ENCODE results near the gene TSKS. TPM values are rescaled to one million over a fixed set of nuclear protein-coding genes. Genes with fewer than 3 reads are reported as not detected.

Gene TSKS
- total and polyA plus RNA-seq, 2 experiments from 2014 or later = 0.31 to 2.1 TPM

DNA sequence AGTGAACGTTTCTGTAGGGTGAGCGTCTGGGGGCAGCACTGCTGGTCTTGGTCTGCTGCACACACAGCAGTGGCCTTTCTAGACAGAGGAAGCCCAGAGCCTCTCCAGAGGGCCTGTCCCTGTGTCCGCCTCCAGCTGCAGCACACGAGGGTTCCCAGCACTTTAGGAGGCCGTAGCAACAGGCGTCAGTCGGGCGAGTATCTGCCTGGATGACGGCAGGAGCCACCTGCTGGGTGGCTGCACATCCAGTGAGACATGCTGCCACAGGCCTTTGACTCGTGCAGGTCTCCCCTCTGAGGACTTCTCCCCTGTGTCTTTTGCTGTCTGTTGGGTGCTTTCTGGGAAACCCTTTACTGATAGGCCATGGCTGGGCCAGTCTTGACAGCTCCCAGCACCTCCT lies 25.8 kb upstream of the TSKS start:
- TF ChIP-seq EZH2 (IDR thresholded peaks at IDR 0.05; ENCODE audit: insufficient read depth, poor library complexity, severe bottlenecking) (no peak), EZH2phosphoT487 (IDR thresholded peaks at IDR 0.05; ENCODE audit: insufficient read depth, low read depth) (no peak)
- no peaks in the 10 kb centered on the region for H3K27me3 ChIP-seq (replicated peaks; ENCODE audit: insufficient read depth)
- in situ Hi-C loops (cut with MboI) = no loop called here
- no peak for DNase-seq
- no peak overlapping the region for H3K27ac ChIP-seq
- no peaks in the 10 kb centered on the region for H3K9me3 ChIP-seq (ENCODE audit: low read depth)
- no peak overlapping the region for H3K4me2 ChIP-seq (ENCODE audit: unreplicated experiment)
- peaks cover 53% of the 10 kb centered on the region for H3K79me2 ChIP-seq (ENCODE audit: insufficient read depth)
- WGBS, 2 experiments (ENCODE audit: low coverage in 1 of 2, low lambda C conversion rate in 2 of 2, missing lambda C conversion rate in 2 of 2) = 72 to 78% methylated on average over 10 of the region's 10 CpGs
- H3F3A ChIP-seq (ENCODE audit: insufficient read depth) = peaks cover 29% of the 10 kb centered on the region
- H2AFZ ChIP-seq = no peak overlapping the region
- H4K20me1 ChIP-seq (ENCODE audit: insufficient read depth) = no peaks in the 10 kb centered on the region
- no peak overlapping the region for H3K4me3 ChIP-seq
- H3K9ac ChIP-seq = no peak overlapping the region
- H3K36me3 ChIP-seq (ENCODE audit: low read depth) = peaks cover 17% of the 10 kb centered on the region; the same call in 1 of the 2 replicates
- peaks cover 14% of the 10 kb centered on the region for H3K4me1 ChIP-seq (ENCODE audit: insufficient read depth)
- H3K9me2 ChIP-seq (ENCODE audit: insufficient read depth) = no peaks in the 10 kb centered on the region

DNA sequence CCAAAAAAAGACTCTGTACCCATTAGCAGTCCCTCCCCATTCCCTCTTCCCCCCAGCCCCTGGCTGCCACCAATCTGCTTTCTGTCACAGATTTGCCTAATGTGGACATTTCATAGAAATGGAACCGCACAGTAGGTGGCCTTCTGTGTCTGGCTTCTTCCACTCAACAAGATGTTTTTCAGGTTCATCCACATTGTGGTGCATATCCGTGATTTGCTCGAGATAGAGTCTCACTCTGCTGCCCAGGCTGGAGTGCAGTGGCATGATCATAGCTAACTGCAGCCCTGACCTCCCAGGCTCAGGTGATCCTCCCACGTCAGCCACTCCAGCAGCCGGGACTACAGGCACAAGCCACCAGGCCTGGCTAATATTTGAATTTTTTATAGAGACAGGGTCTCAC lies 24.6 kb upstream of the TSKS start:
- Histone ChIP-seq H3K9me3 (ENCODE audit: low read depth) (no peaks in the 10 kb centered on the region), H4K20me1 (ENCODE audit: insufficient read depth) (no peaks in the 10 kb centered on the region), H3K9me2 (ENCODE audit: insufficient read depth) (no peaks in the 10 kb centered on the region), H3K9ac (no peak overlapping the region), H3K27me3 (replicated peaks; ENCODE audit: insufficient read depth) (no peaks in the 10 kb centered on the region), H3K4me3 (no peak overlapping the region), H3K36me3 (ENCODE audit: low read depth) (peaks cover 26% of the 10 kb centered on the region; the same call in 1 of the 2 replicates), H3K27ac (no peak overlapping the region), H3K4me1 (ENCODE audit: insufficient read depth) (peaks cover 14% of the 10 kb centered on the region), H3K79me2 (ENCODE audit: insufficient read depth) (peaks cover 56% of the 10 kb centered on the region), H3F3A (ENCODE audit: insufficient read depth) (peaks cover 34% of the 10 kb centered on the region), H3K4me2 (ENCODE audit: unreplicated experiment) (no peak overlapping the region), H2AFZ (no peak overlapping the region)
- in situ Hi-C loops (cut with MboI) = no loop called here
- 95 to 97% methylated on average over 5 of the region's 5 CpGs for WGBS, 2 experiments (ENCODE audit: low coverage in 1 of 2, low lambda C conversion rate in 2 of 2, missing lambda C conversion rate in 2 of 2)
- DNase-seq = no peak
- TF ChIP-seq EZH2phosphoT487 (IDR thresholded peaks at IDR 0.05; ENCODE audit: insufficient read depth, low read depth) = no peak
- TF ChIP-seq EZH2 (IDR thresholded peaks at IDR 0.05; ENCODE audit: insufficient read depth, poor library complexity, severe bottlenecking) = no peak

DNA sequence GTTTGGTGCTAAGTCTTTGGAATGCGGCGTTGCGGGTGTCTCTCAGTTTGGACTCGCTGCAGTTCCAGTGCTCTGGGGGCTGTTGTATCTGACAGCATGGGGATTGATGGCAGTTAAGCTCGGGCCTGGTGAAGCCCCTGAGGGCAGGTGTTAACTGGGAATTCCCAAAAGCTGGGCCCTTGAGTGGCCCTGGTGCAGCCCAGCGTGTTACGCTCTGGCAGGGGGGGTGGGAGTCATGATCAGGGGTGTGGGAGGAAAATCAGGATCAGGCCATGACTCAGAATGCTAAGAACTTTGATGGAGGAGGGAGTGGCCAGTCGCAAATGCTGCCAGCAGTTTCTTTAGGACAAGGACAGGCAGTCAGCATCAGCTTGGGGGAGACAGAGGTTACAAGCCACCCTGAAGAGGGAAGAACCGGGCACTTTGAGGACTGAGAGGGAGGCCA lies 23.3 kb upstream of the TSKS start:
- peak overlapping the region; percentile 69 for H3K27ac ChIP-seq
- peaks cover 59% of the 10 kb centered on the region for H3K79me2 ChIP-seq (ENCODE audit: insufficient read depth)
- no peak overlapping the region for H2AFZ ChIP-seq
- in situ Hi-C loops (cut with MboI) = no loop called here
- peak overlapping the region; percentile 50 for H3K4me2 ChIP-seq (ENCODE audit: unreplicated experiment)
- H3K4me3 ChIP-seq = peak overlapping the region; percentile 21; the same call in 1 of the 2 replicates
- peaks cover 26% of the 10 kb centered on the region; the same call in 1 of the 2 replicates for H3K36me3 ChIP-seq (ENCODE audit: low read depth)
- no peaks in the 10 kb centered on the region for H3K9me2 ChIP-seq (ENCODE audit: insufficient read depth)
- H3K27me3 ChIP-seq (replicated peaks; ENCODE audit: insufficient read depth) = no peaks in the 10 kb centered on the region
- H4K20me1 ChIP-seq (ENCODE audit: insufficient read depth) = no peaks in the 10 kb centered on the region
- peak overlapping the region; percentile 50 for H3K9ac ChIP-seq
- WGBS, 2 experiments (ENCODE audit: low coverage in 1 of 2, low lambda C conversion rate in 2 of 2, missing lambda C conversion rate in 2 of 2) = 5 to 12% methylated on average over 8 to 9 of the region's 9 CpGs
- H3F3A ChIP-seq (ENCODE audit: insufficient read depth) = peaks cover 34% of the 10 kb centered on the region
- peaks cover 14% of the 10 kb centered on the region for H3K4me1 ChIP-seq (ENCODE audit: insufficient read depth)
- H3K9me3 ChIP-seq (ENCODE audit: low read depth) = no peaks in the 10 kb centered on the region
- DNase-seq = peak; percentile 90
- no peak for TF ChIP-seq EZH2 (IDR thresholded peaks at IDR 0.05; ENCODE audit: insufficient read depth, poor library complexity, severe bottlenecking)
- no peak for TF ChIP-seq EZH2phosphoT487 (IDR thresholded peaks at IDR 0.05; ENCODE audit: insufficient read depth, low read depth)

DNA sequence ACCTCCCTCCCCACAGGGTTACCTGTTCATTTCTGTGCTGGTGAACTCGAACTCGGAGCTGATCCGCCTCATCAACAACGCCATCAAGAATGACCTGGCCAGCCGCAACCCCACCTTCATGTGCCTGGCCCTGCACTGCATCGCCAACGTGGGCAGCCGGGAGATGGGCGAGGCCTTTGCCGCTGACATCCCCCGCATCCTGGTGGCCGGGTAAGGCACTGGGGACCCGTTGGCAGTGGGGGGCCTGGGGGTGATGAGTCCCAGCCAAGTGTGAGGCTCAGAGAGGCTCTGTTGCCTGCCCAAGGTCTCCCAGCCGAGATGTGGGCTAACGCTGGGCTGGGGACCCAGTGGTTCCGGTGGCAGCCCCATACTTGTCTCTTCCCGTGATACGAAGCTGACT lies 19.4 kb upstream of the TSKS start:
- Histone ChIP-seq H3K9me2 (ENCODE audit: insufficient read depth) (no peaks in the 10 kb centered on the region), H3K27ac (no peak overlapping the region), H3K27me3 (replicated peaks; ENCODE audit: insufficient read depth) (no peaks in the 10 kb centered on the region), H3K9me3 (ENCODE audit: low read depth) (no peaks in the 10 kb centered on the region), H3K36me3 (ENCODE audit: low read depth) (peaks cover 20% of the 10 kb centered on the region; the same call in 1 of the 2 replicates), H3F3A (ENCODE audit: insufficient read depth) (peaks cover 34% of the 10 kb centered on the region), H3K4me3 (no peak overlapping the region), H3K79me2 (ENCODE audit: insufficient read depth) (peaks cover 62% of the 10 kb centered on the region), H2AFZ (no peak overlapping the region), H3K4me2 (ENCODE audit: unreplicated experiment) (no peak overlapping the region), H3K4me1 (ENCODE audit: insufficient read depth) (peaks cover 16% of the 10 kb centered on the region), H3K9ac (no peak overlapping the region), H4K20me1 (ENCODE audit: insufficient read depth) (no peaks in the 10 kb centered on the region)
- DNase-seq = no peak
- TF ChIP-seq EZH2 (IDR thresholded peaks at IDR 0.05; ENCODE audit: insufficient read depth, poor library complexity, severe bottlenecking) = no peak
- TF ChIP-seq EZH2phosphoT487 (IDR thresholded peaks at IDR 0.05; ENCODE audit: insufficient read depth, low read depth) = no peak
- in situ Hi-C loops (cut with MboI) = no loop called here
- WGBS, 2 experiments (ENCODE audit: low coverage in 1 of 2, low lambda C conversion rate in 2 of 2, missing lambda C conversion rate in 2 of 2) = 95 to 100% methylated on average over 14 to 18 of the region's 18 CpGs

All from GM23248 (cell line).